Uterus (tissue), 2 donors: Measurements from ENCODE around the gene PCIF1.

Source experiments
- CTCF ChIP-seq, 4 experiments: fragments of 200-600 bp in 2 of 4; fragments of 450-650 bp in 2 of 4; sonication (generic) in 2 of 4; IDR thresholded peaks; one replicate each; pipeline ENCODE4 v1.5.1; 2016 to 2019; ENCODE audit warnings: antibody characterized with exemption in 4 of 4, mild to moderate bottlenecking in 2 of 4, moderate library complexity in 1 of 4
- POLR2A ChIP-seq, 2 donors: fragments of 450-650 bp; IDR thresholded peaks; one replicate each; pipeline ENCODE4 v1.6.1; 2016; ENCODE audit warnings: antibody characterized with exemption in 2 of 2, mild to moderate bottlenecking in 1 of 2, moderate library complexity in 1 of 2

GRCh38 chr20:45898285-45898684, 36.2 kb upstream of the PCIF1 start:
- TF ChIP-seq CTCF (IDR thresholded peaks at IDR 0.05) (no peak), POLR2A (IDR thresholded peaks at IDR 0.05) (no peak)
